HG03159 (cell line): Measurements from ENCODE around the gene RTL3.
"Not testable (repeated sequence)": the region's sequence is repeated elsewhere in the genome, so short reads cannot be mapped to it uniquely, and the experiment has no call there.

Source experiments
- ATAC-seq: cut with Tn5 transposase; IDR thresholded peaks from one replicate; pipeline ENCODE4 v1.9.1; 2021; ENCODE audit warnings: mild to moderate bottlenecking, moderate library complexity; ENCODE audit not compliant: unreplicated experiment

Gene RTL3

DNA sequence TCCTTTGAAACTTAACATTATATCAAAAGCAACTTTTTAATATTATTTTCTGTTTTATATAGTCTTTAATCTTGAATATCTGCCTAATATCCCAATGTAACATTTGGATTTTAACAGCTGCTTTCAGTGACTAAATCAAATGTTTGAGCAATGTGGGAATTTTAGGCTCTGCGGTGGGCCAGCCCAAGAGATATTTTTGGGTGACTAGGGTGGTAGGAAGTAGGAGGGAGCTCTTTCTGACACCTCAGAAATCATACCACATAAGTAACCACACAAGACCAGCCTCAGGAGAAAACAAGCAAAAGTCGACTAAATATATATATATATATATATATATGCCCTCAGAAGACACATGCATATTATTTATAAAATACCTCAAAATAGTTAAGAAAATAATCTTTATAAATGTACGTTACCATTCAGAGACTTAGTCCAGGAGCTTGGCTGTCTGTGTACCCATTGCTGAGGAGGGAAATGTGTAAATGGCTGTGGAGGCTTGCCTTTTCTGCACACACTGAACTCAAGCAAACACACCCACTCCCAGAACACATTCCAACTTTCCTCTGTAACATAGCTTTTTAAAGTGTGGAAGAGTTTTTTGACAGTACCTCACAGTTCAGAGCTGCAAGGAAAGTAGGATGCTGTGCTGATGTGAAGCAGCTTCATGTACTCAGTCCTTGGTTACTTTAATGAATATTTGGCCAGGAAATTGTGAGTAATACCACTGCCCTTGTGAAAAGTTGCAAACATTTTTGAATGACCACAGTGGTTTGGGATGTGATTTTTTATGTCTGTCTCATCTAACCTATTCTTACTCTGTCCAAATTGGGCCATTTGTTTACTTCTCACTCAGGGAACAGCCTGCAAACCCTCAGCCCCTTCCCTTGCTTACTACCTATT lies at the start of gene RTL3:
TSS of gene RTL3 (minus strand) at position 484 of the 900 bp plus-strand sequence. CDS start 908 bp downstream, outside the sequence.
- ATAC-seq = no peak

DNA sequence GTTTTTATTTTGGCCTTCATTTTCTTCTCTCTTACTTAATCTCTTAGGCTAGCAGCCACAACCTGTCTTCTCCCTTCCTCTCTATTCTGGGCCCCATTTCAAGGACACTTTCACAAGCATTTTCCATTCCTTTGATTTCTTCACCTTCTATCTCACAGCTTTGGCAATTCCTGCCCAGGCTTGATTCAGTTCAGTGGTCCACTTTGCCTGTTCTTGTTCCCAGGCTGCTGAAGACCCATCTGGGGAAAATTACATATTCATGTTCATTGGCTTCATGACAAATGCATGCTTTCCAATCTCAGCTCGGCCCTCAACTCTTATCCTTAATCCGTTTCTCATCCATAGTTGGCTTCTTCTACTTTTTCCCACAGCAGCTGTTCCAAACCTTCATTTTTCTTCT lies 49.7 kb upstream of the RTL3 start:
- ATAC-seq = no peak

GRCh38 chrX:78708262-78708661 lies 49.1 kb upstream of the RTL3 start:
- ATAC-seq = no peak

GRCh38 chrX:78706071-78706470 lies 46.9 kb upstream of the RTL3 start:
- ATAC-seq = no peak

- ATAC-seq = no peak
These were observed 34.4 kb upstream of the RTL3 start for GRCh38 chrX:78693536-78693935.

- no peak for ATAC-seq
These were observed 33.9 kb upstream of the RTL3 start for GRCh38 chrX:78693012-78693411.

GRCh38 chrX:78687586-78687985 lies 28.5 kb upstream of the RTL3 start:
- peak; percentile 94 for ATAC-seq

DNA sequence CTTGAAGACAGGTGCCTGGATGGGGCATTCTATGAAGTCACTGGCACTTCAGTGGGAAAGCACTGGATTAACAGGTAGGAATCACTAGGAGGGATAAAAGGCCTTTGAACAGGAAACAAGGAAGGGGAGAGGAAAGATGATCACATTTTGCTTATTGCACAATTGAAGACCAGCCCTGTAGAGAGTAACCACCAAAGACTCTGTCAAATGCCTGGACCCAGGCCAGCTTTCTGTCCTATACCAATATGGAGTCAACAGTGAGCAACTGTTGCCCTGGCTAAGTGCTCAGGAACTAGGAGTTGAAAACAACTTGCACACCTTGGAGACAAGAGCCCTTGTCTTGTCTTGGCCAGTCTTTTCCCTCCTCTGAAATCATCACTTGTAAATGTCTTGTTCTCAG lies 14.1 kb upstream of the RTL3 start:
- ATAC-seq = no peak

DNA sequence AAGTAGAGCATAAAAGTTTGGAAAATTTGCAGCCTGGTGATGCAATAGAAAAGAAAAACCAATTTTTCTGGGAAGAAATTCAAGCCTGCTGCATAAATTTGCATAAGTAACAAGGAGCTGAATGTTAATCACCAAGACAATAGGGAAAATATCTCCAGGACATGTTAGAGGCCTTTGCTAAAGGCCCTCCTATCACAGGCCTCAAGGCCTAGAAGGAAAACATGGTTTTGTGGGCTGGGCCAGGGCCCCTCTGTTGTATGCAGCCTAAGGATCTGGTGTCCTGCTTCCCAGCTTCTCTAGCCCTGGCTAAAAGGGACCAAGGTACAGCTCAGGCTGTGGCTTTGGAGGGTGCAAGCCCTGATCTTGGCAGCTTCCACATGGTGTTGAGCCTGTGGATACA lies 6.2 kb upstream of the RTL3 start:
- ATAC-seq = no peak

- ATAC-seq = no peak
These were observed 2.7 kb upstream of the RTL3 start for GRCh38 chrX:78661836-78662235.

DNA sequence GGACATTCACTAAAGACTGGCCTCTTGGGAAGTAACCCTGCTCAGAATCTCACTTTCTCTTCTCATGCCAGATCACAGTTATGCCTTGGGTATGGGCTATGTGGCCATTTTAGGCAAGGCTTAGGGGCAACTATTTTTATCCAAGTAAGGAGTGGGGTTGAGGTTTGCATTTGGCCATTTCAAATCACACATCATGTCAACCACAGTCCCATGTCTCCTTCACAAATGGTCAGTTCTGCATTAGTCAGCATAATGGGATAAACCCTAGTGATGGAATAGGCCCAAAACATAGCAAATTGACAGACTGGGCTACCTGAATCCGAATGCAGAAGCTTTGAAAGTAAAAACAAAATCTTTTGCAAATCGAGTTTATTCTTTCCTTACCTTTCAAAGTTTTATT lies 827 bp upstream of the RTL3 start:
- no peak for ATAC-seq

DNA sequence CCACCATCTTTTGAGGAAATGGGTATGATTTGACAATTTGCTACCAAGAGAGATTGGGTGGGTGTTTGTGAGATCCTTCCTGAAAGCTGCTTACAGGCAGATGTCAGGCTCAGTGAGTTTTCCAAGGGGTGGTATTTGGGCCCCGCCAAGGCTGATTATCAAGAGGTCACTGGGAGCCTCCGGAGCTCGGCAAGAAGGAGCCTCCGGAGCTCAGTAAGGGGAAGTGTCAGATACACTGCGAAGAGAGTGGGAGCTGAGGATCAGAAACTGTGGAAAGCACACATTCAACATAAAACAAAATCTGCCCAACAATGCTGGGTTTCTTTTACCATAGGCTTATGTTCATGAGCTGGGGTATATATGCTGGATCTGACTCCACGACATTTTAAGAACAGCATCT lies 714 bp downstream of the RTL3 start:
- ATAC-seq = no peak

DNA sequence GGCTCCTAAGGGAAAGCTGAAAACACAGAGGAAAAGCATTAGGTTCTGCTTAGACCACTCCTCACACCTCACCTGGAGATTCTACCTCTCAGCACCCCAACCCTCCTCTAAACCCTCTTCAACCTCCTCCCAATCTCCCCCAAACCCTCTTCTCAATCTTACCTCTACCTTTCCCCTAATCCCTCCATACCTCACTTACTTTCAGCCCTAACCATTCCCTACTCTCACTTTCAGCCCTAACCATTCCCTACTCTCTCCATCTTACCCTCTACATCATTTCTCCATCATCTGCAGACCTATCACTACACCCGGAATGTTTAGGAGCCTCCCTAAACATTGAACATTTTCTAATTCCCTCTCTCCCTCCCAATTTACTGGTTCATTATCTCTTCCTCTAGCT lies 3.5 kb downstream of the RTL3 start:
- no peak for ATAC-seq

GRCh38 chrX:78653118-78653822 lies 5.9 kb downstream of the RTL3 start:
- peak; percentile 50 for ATAC-seq

GRCh38 chrX:78650906-78651437 lies 8.2 kb downstream of the RTL3 start:
- peak; percentile 83 for ATAC-seq

DNA sequence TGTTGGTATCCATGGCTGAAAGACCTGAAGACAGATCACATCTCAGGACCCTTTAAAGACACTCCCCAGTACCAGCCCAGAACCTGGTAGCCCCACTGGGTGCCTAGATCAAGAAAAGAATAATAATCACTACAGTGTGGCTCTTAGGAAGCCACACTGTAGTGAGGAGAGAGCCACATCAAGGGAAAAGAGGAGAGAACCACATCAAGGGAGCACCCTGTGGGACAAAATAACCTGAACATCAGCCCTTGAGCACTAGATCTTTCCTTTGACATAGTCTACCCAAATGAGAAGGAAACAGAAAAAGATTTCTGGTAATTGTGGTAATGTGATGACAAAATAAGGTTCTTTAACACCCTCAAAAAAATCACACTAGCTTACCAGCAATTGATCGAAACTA lies 15.3 kb downstream of the RTL3 start:
- no peak for ATAC-seq

- no peak for ATAC-seq
These were observed 16.0 kb downstream of the RTL3 start for GRCh38 chrX:78643096-78643495.

- ATAC-seq = not testable (repeated sequence)
These were observed 23.0 kb downstream of the RTL3 start for GRCh38 chrX:78636096-78636495.

- no peak for ATAC-seq
These were observed 33.9 kb downstream of the RTL3 start for GRCh38 chrX:78624962-78625909.

- no peak for ATAC-seq
These were observed 34.7 kb downstream of the RTL3 start for GRCh38 chrX:78624426-78624825.

DNA sequence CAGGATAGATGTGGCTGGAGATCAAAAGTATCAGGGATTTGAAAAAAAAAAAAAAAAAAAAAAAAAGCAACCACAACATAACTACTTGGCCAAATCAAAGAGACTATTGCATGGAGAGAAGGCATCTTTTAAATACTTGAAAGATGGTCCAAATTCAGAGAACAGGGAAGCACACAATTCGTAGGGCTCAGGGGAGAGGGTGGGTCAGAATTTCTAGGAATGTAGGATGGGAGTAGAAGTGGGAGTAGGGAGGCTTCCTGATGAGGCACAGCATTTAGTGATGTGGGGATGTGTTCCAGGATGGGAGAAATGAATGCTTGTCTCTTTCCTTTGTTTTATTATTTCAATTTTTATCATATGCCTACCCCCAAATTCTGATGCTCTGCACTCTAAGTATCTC lies 36.3 kb downstream of the RTL3 start:
- ATAC-seq = no peak
